GM04503 (cell line): ENCODE results near the gene SMCO3.
"Not testable (repeated sequence)": the region's sequence is repeated elsewhere in the genome, so short reads cannot be mapped to it uniquely, and the experiment has no call there.

Source experiments
- DNase-seq: peaks from one replicate; pipeline ENCODE4 v3.0.0-alpha.2; 2012; ENCODE audit warnings: low read depth

The SMCO3 gene

DNA sequence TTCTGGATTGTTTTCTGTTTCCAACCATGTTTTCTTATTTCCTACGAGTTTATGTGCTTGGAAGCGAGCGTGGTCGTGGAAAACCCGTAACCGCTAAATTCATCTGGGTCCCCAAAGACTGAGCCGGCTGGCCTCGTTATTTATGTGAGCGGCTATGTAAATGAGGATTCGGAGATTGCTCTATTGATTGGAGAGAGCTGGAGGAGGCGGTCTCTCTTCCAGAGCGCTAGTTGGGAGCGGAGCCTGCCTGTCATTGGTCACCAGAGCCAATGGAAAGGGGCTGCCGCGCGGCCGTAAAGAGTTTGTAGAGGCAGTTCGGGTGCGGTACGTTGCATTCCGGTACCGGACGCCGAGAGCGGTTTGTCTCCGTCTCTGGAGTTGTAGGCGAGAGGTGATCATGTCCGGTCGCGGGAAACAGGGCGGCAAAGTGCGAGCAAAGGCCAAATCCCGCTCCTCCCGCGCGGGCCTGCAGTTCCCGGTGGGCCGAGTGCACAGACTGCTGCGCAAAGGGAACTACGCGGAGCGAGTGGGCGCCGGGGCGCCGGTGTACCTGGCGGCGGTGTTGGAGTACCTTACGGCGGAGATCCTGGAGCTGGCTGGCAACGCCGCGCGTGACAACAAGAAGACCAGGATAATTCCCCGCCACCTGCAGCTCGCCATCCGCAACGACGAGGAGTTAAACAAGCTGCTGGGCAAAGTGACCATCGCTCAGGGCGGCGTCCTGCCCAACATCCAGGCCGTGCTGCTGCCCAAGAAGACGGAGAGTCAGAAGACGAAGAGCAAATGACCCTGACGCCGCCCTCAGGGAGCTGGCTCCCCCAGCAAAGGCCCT is 39.7 kb downstream of the SMCO3 start:
- DNase-seq: peak; percentile 76

DNA sequence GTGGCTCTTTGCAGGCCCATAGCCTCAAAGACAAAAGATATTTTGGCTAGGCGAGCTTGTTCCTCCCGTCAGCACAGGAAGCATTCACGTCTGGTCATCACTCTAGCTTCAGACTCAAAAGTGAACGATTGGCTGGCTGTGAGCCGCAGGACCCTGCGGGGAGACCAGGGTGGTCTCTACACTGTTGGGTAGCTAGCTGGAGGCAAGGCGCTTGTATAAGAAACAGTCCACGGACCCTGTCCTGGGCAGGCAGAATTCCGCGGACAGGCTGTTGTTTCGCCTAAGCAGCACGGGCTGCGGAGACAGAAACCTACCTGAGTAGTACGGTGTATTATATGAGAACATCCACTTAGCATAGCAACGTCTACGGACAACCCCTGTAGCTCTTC is 40.3 kb downstream of the SMCO3 start:
- DNase-seq: no peak

- DNase-seq: no peak
Measured at GRCh38 chr12:14772946-14773345, 41.0 kb downstream of the SMCO3 start.

DNA sequence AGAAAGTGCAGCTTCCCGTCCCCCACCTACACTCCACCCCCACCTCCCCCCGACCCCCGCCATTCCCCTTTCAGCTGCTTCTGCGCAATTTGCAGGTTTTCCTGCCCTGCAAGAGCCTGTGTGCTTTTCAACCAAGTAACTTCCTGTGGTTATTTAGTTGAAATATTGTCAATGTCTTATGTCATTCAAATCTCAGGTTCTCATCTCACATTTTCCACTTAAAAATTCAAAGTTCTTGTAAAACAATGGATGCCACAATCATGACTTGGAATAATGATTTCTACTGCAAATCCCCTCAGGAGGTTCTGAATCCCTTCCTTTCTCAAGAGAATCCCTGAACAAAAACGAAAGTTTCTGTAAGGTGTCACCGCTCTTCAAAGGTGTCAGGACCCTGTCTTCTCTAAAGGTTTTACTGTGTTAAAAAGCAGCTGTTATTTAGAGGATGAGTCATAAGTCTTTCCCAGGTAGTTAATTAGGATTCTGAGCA is 42.3 kb downstream of the SMCO3 start:
- no peak for DNase-seq

DNA sequence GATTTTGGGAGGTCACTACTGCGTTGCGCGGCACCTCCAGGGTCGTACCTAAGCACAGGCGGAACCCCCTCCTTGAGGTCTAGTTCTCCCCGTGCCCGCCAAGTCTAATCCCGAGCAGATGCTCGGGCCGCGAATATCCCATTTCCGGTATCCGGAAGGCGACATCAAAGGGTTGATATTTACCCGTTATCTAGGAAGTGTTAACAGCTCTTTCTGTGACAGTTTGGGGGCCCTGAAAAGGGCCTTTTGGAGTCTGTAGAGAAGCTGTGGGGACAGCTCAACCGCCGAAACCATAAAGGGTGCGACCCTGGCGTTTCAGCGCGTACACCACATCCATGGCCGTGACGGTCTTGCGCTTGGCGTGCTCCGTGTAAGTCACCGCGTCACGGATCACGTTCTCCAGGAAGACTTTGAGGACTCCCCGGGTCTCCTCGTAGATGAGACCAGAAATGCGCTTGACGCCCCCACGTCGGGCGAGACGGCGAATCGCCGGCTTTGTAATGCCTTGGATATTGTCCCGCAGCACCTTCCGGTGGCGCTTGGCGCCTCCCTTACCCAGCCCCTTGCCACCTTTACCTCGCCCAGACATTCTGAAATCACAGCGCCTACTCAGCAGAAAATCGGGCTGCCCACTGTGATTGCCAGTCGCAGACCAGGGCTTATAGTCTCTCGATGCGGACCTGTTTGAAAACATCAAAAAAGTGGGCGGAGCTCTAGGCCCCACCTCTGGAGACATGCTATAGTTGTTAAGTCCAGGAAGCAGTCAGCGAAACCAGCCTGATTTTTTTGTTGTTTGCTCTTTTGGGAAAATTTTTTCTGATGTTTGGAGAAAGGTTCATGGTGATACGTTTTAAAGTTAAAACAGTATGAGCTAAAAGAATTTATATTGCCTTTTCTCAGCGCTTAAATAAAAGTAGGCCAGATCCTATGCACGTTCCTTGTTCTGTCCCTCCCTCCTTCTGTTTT is 43.2 kb downstream of the SMCO3 start:
- DNase-seq: peak; percentile 78

GRCh38 chr12:14769969-14770495 is 44.0 kb downstream of the SMCO3 start:
- DNase-seq: peak; percentile 27

DNA sequence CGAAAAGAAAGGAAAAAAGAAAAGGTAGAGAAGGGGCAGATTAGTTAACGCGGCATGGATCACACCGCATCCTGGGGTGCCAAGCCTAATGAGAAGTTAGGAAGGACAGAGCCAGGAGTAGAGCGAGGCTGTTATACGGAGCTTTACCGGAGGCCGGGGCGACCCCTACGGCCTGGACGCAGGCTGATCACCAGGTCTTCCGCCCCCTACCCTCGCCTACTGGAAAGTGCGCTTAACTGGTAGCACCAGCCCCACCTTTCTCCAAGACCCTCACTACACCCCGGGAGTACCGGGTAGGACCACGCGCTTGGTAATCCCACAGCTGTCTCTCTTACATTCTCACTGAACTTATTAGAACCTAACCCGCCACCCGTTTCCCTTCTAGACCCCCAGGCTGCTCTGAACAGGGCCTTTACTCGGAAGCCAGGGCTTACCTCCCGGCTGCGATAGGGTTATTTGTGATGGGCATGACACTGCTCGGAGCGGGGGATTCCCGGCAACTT is 44.5 kb downstream of the SMCO3 start:
- DNase-seq: no peak

- no peak for DNase-seq
Measured at GRCh38 chr12:14768823-14769405, 45.1 kb downstream of the SMCO3 start.

DNA sequence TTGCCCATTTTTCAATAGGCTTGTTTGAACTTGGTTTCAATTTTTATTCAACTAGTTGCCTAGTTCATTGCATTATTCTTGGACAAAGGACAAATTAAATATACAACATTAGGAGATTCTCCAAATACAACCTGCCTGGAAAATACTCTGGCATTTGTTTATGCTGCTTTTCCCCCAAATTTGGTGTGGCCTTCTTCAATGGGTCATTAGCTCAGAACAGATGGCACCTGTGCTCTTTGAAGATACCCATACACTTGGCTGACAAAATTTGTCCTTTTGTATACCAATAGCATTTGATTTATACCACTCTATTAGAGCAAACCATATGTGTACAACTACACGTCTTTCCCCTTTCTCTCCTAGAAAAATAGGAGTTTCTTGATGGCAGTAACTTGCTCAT is 46.4 kb downstream of the SMCO3 start:
- no peak for DNase-seq

DNA sequence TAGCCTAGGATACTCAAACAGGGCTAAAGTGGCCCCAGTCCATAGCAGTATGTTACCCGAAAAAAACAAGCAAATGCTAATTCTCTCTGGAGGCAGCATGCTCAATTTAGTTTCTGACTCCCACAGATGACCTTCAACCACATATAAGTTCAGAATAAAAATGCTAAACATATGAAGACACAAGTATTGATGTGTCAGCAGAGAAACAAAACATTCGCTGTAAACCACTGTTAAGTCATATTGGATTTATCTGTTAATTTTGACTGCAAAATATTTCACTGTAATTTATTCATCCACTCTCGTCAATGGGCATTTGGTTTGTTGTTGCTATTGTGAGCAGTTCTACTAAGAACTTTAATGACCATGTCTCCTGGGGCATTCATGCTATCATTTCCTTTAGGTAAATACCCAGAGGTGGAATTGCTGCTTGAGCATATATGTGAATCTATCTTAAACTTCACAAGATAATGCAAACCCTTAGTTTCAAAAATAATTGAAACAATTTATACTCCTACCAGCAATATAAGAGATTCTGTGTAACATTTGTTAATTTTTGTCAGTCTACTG is 47.2 kb downstream of the SMCO3 start:
- no peak for DNase-seq

DNA sequence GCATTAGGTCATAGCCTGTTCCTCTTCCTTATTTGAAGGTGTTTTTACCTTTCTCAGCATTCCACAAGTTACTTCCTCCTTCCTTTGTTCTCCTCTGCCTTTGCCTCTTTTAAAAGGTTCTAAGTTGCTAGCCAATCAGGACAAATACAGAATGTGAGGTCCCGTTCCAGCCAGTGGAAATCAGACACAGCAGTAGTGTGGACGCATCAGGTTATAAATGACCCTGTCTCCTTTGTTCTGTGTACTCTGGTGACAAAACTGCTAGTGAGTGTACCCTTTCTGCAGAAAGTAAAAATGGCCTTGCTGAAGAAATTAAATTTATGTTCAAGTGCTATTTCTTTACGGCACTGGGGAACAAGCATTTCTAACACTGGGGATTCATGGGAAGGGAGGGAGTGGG is 48.0 kb downstream of the SMCO3 start:
- DNase-seq: not testable (repeated sequence)

DNA sequence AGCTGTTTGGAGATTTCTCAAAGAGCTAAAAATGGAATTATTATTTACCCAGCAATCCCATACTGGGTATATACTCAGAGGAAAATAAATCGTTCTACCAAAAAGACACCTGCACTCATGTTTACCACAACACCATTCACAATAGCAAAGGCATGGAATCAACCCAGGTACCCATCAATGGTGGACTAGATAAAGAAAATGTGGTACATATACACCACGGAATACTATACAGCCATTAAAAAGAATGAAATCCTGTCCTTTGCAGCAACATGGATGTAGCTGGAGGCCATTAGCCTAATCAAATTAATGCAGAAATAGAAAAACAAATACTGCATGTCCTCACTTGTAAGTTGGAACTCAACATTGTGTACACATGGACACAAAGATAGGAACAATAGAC is 48.6 kb downstream of the SMCO3 start:
- no peak for DNase-seq

DNA sequence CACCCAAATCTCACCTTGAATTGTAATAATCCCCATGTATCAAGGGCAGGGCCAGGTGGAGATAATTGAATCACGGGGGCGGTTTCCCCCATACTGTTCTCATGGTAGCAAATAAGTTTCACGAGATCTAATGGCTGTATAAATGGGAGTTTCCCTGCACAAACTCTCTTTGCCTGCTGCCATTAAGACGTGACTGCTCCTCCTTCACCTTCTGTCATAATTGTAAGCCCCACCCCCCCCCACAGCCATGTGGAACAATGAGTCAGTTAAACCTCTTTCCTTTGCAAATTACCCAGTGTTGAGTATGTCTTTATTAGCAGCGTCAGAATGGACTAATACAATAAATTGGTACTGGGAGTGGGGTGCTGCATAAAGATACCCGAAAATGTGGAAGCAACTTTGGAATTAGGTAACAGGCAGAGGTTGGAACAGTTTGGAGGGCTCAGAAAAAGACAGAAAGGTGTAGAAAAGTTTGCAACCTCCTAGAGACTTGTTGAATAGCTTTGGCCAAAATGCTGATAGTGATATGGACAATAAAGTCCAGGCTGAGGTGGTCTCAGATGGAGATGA is 54.2 kb downstream of the SMCO3 start:
- not testable (repeated sequence) for DNase-seq

GRCh38 chr12:14756334-14757143 is 57.4 kb downstream of the SMCO3 start:
- DNase-seq: no peak
